GM19193 (cell line): ENCODE results near the gene ARHGDIB.

Experiments used
- POLR2A ChIP-seq: IDR thresholded peaks from 4 replicates; pipeline ENCODE4 v1.6.1; 2011; ENCODE audit not compliant: insufficient read depth, insufficient read length; ENCODE audit errors: extremely low read depth

Gene ARHGDIB

DNA sequence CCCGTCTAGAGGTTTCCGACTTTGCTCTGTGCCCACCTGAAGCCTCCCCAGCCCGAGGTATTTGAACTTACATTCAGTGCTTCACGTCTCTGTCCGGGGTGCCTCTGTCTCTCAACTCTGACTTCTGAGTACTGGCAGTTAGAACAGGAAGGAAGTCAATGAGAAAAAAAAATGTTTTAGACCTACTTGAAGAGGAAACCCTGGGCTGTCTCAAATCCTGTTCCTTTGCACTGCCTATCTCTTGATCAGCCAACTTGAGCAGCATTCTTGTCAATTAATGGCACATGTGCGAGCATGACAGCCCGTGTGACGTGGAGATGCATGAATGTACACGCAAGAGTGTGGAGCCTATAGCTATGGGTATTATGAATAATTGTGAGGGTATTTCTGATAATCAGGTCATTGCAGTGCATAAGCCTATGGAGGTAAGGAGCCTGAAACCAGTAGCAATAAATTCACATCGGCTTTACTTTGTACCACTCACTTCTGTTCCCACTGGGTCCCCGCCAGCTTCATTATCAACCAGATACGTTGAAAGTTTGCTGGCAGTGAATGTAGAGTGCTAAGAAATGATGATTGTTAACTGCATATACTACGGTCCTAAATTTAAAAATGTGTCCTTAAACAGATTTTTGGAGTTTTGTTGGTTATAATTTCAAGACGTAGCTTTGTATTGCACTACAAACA is at the start of gene ARHGDIB:
ARHGDIB (minus strand) TSS at position 136 of the 687 bp plus-strand sequence. CDS start 10,889 bp downstream, outside the sequence.
- TF ChIP-seq POLR2A, result peak; percentile 72

DNA sequence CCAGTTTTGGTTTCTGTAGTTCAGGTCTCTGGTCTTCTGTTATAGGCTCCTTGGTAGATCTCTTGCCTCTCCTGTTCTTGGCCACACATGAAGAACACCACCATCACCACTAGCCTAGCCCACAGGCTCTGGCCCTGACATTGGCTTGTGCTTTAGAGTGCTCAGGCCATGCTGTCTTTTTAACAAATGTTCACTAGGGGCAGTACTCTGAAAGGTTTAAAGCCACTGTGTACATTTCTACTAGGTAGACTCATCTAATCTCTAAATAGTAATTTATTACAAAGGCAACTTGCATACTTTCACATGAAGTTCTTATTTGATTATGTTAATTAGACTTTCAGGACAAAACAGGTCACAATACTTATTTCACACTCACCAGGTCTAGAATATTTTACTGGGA is 49.8 kb upstream of the ARHGDIB start:
- no peak for TF ChIP-seq POLR2A

DNA sequence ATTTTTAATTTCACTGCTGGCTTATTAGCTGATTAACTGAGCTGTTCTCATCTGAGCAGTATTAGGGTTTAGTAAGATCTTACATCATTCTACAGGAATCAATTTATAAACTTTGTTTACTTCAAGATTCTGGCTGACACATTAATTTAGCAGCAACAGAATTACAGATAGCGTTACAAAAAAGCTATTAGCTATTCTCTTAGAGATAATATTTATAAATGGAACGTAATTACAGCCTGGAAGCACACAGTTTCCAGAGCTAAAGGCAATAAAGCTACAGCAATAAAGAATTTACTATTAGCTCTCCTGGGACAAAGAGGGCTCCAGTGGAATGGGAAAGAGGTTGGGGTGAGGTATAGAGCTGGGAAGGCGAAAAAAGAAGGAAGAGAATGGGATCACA is 46.1 kb upstream of the ARHGDIB start:
- TF ChIP-seq POLR2A, result no peak

DNA sequence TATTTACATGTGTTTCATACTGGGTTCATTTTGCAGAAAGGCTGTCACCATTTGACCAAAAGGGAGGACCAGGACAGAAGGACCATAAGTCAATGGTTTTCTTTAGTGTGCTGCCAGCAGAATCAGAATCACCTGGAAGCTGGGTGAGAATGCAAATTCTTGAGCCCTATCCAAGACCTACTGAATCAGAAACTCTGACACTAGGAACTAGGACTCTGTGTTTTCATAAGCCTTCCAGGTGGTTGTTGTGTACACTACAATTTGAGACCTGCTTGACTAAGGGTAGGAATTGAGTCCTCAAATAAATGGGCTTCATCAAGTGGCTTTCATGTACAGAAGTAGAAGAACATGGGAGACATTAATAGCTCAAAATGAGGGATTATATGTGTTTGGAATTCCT is 43.7 kb upstream of the ARHGDIB start:
- TF ChIP-seq POLR2A, result no peak

DNA sequence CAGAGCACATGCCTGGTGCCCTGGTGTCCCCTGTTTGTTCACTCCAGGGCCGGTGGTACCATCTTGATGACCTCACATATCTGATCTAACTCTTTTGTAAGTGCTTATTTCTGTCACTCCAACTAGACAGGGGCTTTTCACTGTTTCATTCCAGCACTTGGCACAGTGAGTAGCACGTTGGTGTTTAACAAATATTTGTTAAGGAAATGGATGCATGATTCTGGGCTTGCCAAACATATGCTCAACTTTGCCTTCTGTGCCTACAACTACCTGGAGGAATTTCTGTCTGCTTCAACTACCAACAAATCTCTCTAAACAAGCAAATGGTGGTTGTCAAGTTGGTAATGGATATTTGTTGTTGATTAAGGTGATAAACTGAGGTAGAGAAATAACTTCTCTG is 43.0 kb upstream of the ARHGDIB start:
- TF ChIP-seq POLR2A, result no peak

DNA sequence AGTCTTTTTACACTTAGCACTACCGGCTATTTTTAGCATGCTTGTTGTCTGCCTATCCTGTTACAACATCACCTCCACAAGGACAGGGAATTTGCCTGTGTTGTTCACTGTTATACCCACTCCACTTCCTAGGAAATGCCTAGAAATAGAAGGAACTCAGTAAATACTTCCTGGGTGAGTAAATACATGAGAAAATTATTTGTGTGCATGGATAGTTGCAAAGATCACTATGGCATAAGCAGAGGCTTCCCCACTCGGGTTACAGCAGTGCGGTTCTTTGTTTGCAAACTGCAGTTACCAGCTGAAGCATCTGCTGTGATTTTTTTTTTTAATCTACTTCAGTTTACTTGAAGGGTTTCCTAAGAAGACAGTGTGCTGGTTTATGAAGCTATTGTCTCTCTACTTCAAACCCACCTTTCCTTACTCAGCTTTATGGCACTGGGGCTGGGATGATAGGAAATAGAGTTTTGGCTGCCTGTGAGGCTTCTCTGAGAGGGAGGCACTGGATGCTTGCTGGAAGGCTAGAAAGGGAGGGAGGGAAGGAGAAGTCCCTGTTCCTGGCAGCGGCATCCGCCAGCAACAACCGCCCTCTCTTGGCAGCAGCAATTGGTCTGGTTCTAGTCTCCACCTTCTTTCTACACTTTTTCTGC is 40.5 kb upstream of the ARHGDIB start:
- TF ChIP-seq POLR2A, result no peak

DNA sequence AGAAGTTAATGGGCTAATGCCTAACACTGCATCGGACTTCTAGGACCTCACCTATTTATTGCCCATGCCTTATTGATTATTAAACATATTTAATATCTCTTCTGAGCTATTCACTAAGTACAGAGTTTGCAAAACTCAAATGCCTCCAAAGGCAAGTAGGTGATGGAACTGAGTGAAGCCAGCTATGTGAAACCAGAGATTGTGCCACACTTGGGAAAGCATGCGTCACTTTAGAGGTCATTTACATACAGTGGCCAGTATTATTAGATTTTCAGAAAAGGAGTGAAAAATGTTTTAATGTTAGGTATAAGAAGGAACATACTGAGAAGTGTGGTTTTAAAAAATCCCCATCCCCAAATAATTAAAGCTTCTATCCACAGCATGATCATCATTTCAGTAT is 39.2 kb upstream of the ARHGDIB start:
- no peak for TF ChIP-seq POLR2A

DNA sequence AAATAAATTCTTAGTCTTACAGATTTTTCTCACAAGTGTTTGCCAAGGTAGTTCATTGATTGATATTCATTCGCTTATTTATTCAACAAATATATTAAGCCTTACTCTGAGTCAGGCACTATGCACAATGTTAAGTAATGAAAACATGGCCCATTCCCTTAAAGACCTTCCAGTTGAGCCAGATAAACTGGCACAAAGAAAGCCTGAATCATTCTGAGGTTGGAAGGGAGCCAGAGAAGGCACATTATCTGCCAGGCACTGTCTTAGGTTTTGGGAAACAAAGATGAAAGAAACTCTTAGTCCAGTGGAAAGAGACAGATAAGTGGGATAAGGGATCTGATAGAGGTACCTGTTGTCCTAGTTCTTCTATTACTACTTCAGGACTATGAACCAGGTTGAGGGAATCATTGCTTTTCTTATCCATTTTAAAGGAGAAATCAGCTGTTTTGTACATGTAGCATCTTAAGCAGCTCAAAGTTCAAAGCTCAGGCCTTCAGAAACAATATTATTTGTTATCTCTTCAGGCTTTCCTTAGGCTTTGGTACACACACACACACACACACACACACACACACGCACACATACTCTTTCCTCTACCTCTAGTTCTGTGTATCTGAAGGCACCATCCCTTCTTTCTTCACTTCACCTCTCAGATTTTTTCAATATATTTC is 38.4 kb upstream of the ARHGDIB start:
- TF ChIP-seq POLR2A, result no peak

DNA sequence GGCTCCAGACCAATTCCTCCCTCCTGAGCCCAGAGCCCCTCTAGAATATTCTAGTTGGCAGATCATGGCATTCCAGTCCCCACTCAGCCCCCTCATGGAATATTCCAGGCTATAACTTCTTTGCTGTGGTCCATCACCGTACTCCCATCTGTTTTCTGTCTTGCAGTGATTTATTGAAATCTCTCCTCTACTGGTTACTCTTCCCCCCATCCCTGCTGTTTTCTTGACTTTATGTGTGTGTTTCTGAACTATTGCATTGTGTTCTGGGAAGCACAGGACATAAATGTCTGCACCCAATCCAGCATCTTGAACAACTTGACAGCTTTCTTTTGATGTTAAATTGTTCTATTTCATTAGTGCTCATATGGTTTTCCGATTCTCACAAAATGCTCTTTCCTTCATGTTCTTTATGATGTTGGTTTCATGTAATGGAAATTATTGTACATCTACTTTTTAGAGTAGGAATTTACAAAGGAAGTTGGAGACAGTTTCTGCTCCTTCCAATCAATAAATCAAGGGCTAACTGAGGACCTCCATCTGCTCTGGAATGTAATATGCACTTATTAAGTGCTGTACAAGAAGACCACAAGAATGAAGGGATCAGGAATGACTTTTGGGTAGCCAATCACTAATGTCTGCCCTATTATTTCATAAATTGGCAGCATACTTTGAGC is 37.8 kb upstream of the ARHGDIB start:
- TF ChIP-seq POLR2A, result no peak

DNA sequence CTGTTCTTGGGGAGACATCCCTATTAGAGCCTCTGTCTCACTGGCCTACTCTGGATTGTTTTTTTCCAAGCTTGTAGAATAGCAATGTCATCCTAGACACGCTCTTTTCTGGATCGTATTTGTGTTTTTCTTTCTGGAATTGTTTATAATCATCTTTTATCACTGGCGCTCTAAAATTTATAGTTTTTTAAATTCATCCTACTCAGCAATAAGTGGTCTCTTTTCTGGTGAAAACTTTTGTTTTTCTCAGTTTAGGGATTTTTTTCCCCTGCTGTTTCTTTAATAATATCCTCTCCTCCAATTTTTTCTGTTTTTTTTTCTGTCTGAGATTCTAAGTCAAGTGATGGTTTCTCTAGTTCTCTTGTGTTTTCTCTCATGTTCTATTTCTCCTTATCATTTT is 36.6 kb upstream of the ARHGDIB start:
- TF ChIP-seq POLR2A, result no peak

DNA sequence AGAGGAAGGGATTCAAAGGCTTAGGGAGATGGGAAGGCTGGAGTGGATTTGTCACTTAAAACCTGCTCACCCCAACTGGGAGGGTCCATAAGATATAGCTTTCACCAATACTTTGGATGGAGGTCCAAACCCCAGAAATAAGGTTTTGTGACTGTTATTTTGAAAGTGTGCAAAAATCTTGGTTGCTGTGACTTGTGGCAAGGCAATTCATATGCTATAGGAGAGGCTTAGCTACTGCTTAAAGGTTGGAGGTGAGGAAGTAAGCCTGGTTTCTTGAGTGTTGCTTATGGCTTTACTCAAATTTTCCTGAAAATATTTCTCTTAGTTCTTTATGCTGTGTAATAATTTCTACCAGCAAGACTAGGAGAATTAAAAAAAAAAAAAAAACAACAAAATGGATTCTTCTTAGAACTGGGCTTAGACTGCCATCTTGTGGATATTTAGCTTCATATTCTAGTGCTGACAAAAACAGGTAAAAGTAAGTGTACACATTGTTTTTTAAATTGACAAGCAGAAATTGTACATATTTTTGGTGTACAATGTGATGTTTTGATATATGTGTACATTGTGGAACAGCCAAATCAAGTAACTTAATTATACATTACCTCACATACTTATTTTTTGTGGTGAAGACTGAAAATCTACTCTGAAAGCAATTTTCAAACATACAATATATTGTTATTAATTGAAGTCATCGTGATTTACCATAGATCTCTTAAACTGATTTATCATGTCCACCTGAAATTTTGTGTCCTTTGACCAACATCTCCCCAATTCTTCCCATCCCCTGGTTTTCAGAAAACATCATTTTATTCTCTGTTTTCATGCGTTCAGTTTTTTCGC is 34.4 kb upstream of the ARHGDIB start:
- TF ChIP-seq POLR2A, result no peak

DNA sequence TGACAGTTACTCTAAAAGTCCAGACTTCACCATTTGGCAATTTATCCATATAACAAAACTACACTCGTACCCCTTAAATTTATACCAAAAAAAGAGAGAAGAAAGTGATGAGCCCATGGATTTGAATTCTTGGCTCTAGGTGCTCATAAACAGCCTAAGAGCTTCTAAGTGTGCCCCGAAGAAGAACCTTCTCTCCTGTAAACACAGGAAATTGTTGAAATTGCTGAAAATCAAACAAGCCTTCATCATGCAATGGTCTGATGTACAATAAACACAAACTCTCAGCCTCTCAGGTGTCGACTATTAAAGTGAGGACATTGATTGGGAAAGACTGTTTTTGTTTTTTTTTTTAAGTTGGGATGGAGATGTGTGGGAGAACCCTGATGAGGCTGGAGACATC is 33.2 kb upstream of the ARHGDIB start:
- no peak for TF ChIP-seq POLR2A

DNA sequence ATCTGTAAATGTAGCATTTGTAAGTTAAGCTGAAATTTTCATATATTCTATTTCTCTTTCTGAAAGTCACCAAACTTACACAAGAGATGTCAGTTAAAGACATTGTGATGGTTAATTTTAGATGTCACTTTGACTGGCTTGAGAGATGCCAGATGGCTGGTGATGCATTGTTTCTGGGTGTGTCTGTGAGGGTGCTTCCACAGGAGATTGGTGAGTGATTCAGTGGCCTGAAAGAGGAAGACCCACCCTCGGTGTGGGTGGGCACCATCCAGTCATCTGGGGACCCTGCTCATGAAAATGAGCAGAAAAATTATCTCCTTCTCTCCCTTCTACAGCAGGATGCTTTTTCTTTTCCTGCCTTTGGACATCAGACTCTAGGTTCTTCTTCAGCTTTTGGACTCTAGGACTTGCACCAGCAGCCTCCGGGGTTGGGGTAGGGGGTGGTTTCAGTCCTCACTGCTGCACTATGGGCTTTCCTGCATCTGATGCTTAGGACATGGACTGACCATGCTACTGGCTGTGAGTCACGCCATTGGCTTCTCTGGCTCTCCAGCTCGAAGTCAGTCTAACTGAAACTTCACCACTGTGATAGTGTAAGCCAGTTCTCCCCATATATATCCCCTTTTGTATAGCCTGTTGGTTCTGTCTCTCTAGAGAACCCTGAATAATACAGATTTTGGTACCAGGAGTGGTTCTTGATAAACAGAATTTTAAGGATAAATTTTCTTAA is 32.3 kb upstream of the ARHGDIB start:
- TF ChIP-seq POLR2A, result no peak

DNA sequence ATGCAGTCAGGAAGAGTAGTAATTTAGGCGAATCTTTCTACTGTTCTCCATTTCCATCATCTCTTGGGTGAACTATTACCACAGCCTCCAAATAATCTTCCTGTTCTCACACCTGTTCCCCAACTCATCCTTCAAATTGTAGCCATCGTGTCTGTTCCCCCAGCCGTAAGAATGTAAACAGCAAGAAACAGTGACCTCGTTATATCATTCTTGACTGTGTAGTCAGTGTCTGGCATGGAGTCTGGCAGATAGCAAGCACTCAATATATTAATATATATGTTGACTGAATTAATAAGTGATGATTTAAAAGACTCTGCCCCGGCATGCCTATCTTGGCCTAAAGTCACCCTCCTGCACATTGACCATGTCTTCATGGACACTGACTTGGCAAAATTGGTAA is 31.7 kb upstream of the ARHGDIB start:
- TF ChIP-seq POLR2A, result no peak
